HTERT RPE-1 (cell line): ENCODE measurements around the gene MAP3K20.

Experiments used
- in situ Hi-C: fragments of 300-500 bp; cut with MboI; formaldehyde crosslinking; loops from 4 replicates; pipeline ENCODE4 v1.14.3; 2020; ENCODE audit warnings: low sequenced_read_pairs

MAP3K20 gene

DNA sequence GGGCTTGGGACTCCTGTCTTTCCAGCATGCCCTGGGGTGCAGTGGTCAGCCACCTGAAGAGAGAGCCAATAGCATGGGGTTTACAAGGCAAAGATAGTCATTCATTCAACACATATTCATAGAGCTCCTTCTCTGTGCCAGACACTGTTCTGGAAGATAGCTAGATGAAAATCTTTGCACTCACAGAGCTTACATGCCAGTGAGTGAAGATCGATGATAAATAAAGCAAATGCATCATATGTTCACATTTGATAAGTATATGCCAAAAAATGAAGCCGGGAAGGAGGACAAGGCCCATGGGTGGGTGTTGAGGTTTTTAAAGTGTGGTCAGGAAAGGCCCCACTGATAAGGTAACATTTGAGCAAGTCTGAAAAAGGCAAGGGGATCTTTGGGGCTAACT is 148.2 kb downstream of the MAP3K20 start:
- in situ Hi-C loops, result no loop called here

DNA sequence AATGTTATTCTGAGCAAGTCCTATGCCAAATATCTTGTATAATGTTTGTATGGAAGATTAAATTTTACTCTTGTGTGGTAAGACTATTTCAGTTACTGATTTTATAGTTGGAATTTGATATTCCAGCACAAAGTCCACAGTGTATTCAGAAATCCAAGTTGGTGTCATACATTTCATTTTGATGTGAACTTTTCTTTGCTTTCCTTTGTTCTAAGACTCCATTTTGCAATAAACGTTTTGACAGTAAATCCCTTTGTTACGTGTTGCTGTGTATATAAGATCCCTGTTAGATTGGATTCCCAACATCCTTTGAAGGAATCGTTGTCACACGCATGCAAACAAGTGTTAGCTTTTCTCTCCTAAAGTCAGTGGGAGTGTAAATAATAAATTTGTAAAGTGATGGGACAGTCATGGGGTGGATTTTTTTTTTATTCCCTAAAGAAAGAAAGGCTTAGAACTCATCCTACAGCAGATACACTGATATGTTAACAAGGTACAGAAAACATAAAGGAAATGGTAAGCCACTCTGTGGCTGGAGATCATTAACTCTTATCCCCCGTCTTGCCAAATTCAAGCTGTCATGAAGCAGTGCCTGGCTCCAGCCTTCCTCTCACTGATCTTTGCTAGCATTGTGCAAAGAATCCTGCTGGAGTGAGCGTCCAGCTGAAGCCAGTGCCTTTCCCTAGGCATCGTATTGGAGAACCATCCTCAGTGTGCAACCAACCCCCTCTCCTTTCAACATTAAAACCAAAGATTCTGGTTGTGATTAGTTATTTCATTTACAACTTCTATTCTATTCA is 151.5 kb downstream of the MAP3K20 start:
- in situ Hi-C loops, result no loop called here

DNA sequence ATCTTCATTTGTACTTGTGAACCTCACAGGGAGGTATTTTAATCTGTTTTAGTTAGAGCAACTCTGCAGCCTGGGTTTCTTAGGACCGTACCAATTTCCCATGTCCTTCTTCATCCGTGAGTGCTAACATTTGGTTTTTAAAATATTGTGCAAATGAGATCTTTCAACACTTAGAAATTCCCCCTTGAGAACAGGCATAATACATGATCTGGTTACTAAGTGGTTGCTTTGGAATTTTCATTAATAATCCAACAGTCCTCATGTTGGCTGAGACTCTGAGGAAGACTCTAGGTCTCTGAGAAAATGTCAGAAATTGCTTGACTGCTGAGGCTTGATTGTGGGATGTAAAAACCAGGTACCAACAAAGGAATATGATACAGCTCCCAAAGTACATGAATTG is 153.4 kb downstream of the MAP3K20 start:
- in situ Hi-C loops, result no loop called here

DNA sequence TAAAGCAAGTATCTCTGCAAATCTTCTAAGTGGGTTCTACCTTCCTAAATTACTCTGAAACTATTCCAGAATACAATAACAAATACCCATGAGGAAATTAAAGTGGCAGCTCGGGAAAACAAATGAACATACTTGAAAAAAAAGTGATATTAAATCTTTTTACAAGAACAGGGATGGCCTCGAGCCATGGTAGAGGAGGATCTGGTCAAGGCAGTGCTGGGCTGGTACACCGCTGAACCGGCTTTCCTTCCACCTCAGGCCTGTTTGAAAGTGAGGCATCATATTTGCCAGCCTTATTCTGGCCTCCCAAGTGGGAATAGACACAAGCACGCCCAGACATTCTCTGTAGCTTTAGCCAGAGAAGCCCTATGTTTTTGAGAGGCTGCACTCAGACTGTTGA is 154.5 kb downstream of the MAP3K20 start:
- in situ Hi-C loops, result no loop called here

DNA sequence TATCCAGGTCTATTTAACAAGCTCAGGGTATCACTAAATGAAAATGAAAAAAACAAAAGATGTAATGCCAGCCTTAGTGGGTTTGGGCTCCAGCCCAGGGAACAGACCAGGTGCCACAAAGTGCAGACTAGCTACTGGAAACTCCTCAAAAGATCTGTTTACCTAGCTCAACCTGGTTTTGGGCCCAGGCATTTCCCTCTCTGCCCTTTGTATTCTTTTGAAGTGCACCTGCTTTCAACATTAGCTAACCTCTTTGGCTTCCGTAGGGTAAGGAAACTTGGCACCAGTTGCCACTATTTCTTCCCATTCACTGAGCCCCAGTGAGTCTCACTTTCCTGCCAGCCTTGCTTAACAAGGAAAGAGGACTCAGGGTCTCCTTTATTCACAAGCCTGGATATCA is 155.4 kb downstream of the MAP3K20 start:
- in situ Hi-C loops, result no loop called here

DNA sequence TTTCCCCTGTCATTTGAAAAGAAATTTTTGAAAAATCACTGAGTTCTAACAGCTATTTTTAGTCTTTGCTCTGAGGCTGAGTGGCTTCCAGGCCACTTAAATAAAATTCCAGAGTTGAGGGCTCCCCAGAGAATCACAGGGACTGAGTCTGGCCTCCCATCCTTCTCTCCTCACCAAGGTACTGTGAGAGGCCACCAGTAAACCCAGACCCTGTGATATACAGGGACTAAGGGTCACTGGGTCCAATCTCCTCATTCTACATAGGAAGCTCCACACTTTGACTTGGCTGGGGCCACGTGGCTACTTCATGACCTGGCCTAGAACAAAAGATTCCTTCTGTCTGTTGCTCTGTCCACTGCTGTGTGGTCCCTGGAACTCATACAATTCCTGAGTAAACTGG is 155.8 kb downstream of the MAP3K20 start:
- in situ Hi-C loops, result no loop called here

DNA sequence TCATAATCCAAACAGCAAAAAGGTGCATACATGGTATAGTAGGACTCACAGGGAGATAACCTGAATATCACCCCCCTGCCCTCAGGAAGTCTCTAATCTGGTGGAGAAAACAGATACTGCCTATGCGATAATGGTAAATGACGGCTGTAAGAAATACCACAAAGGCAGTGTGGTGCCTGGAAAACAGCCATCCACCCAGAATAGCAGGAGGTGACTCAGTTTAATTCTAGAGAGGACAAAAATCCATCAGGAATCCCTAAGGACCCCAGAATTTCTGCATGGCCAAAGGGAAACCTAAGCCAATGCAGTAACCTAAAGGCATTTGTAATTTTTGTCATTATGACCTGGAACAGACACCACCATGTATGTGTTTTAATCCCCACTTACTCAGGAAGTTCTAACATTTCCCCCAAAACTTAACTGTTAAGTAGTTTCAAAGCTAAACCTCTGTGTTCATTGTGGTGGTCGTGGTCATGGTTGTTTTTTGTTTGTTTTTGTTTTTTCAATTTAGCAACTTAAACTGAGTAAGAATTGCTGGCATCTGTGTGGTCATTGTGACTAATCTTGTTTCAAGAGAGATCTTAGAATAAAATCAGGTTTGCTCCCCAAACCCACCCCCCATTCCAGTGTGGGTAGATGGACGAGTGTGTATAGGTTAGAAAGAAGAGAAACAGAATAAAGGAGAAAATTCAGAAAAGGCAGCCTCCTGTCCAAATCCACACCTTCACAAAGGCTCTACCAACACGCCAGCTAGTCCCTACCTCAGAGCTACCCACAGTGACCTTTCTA is 157.5 kb downstream of the MAP3K20 start:
- in situ Hi-C loops, result no loop called here

DNA sequence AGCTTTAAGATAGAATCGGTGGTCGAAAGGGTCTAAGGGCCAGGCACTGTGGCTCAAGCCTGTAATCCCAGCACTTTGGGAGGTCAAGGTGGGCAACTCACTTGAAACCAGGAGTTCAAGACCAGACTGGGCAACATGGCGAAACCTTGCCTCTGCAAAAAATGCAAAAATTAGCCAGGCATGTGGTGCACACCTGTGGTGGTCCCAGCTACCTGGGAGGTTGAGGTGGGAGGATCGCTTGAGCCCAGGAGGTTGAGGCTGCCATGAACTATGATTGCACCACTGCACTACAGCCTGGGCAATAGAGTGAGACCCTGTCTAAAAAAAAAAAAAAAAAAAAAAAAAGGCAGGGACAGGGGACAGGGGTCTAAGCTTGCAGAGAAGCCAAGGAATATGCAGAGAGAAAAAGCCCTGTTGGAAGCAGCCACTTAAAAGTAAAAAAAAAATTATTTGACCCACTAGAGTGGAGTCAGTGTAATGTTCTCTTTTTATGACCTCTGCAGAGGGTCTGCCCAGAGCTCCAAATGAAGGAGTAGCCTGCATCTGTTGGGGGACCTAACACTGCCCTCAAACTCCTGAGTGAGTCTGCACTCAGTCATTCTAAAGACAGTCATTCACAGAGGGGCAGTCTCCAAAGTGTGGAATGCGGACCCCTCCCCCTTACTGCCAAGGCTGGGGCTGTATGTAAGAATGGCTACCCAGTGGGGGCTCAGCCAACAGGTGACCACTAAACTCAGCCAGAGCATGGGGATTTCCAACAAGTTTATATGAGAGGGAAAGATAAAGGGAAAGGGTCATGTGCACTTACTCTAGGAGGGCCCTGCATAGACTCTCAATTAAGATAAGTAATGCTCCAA is 160.5 kb downstream of the MAP3K20 start:
- in situ Hi-C loops, result no loop called here

DNA sequence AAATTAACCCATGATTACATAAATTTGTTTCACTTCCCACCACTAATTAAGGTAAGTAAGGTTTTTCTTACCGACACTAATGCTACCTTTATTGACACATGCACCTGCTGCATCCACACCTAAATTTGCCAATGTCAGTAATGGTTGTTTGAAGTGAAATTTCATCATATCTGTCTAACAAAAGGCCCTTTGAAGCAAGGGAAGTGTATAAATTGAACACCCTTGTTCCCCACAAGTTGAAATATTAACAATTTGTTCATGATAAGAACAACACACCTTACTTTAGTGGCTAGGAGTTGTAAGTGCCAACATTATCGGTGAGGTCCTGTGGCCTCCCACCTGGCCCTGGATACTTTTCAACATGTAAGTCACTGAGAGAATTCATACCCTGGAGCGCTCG is 162.7 kb downstream of the MAP3K20 start:
- in situ Hi-C loops, result no loop called here

DNA sequence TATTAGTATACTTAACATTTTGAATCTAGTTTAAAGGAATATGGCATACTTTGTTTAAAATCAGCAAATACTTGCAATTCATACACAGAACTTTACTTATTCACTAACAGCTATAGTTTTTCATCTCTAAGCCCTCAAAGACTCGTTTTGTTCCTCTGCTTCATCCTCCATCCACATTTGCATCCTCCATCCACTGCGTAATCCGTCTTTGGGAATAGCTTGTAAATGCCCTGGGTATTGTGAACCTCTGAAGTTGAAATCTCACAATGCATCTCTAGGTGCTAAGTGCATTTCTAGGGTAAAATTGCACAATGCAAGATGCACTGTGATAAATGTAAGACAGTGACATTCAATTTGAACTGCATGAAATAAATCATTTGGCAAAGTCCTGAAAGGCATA is 163.2 kb downstream of the MAP3K20 start:
- in situ Hi-C loops, result no loop called here

DNA sequence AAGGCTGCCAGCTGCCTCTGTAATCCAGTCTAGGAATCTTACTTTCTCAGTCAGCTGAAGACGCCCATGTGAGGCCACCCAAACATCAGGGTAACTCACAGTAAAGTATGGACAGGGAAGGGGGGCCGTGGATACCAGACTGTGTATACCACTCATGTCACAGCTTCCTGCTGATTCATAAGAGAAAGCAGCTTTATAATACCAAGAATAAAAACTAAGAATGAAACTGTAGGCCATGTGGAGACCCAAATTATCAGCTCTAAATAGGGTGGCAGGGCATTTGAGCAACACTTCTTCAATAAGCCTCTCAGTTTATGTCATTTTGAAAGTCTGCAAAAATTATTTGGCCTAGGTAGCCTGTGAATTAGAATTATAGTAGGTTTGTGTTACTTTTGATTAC is 164.0 kb downstream of the MAP3K20 start:
- in situ Hi-C loops, result no loop called here

DNA sequence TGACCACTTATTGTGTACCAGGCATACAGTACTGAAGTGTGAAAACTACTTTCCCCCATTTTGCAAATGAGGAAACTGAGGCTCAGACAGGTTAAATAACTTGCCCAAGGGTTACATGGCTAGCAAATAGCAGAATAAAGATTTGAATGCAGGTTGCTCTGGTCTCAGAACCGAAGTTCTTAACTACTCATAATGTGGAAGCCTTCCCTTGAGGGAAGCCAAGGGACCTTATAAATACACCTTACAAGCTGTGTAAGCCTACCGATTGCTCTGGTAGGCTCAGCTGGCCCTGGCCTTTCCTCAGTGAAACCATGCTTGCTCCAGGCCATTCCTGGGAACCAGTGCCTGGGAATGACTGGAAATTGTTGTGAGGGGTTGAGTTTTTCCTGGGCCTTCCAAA is 164.4 kb downstream of the MAP3K20 start:
- in situ Hi-C loops, result no loop called here

DNA sequence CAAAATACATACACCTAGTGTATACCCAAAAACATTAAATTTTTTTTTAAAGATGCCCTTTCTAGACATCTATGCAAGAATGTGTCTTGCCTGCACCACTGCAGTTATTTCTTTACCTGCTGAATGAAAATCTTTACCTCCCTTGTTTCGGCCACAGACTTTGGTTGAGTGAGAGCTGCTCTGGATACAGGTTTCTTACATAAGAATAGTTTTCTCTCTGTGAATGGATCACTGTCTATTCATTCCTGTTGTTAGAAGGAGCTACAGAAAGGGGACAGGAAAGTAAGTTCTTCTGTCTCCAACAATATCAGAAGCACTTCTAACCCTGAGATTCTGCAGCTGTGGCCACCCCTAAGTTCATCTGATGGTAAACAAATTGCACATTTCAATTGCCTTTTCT is 166.0 kb downstream of the MAP3K20 start:
- in situ Hi-C loops, result no loop called here

DNA sequence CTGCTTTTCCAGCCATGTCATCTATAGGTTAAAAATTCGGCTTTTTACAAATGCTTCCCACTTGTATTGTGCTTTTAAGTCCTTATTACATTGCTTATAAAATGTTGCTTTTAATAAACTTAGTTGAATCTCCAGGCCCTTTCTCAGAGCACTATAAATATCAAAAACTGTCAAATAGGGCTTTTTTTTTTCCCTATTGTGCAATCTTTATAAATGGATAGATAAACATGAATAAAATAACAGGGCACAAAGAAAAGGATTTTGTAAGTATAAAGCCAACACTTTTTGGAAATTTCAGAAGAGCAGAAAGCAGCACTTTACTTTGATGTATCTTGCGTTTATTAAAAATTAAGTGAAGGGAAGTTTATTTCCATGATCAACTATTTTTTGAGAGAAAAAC is 171.5 kb downstream of the MAP3K20 start:
- in situ Hi-C loops, result no loop called here

DNA sequence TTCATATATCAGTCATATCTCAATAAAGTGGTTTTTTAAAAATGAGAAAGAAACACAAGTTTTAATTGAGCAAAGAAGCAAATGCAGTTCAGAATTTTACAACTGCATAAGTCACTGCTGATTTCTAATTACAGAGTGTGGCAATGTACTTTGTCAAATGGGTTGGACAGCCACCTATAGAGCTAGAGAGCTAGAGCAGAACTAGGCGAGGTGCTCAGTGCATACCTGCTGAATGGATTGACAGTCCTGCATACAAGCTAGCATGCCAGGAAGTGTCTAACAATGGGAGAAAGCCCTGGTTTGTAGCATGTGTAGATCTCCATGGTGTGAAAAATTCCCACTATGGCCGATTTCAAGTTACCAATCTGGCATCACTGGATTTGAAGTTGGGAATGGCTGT is 172.7 kb downstream of the MAP3K20 start:
- in situ Hi-C loops, result no loop called here

DNA sequence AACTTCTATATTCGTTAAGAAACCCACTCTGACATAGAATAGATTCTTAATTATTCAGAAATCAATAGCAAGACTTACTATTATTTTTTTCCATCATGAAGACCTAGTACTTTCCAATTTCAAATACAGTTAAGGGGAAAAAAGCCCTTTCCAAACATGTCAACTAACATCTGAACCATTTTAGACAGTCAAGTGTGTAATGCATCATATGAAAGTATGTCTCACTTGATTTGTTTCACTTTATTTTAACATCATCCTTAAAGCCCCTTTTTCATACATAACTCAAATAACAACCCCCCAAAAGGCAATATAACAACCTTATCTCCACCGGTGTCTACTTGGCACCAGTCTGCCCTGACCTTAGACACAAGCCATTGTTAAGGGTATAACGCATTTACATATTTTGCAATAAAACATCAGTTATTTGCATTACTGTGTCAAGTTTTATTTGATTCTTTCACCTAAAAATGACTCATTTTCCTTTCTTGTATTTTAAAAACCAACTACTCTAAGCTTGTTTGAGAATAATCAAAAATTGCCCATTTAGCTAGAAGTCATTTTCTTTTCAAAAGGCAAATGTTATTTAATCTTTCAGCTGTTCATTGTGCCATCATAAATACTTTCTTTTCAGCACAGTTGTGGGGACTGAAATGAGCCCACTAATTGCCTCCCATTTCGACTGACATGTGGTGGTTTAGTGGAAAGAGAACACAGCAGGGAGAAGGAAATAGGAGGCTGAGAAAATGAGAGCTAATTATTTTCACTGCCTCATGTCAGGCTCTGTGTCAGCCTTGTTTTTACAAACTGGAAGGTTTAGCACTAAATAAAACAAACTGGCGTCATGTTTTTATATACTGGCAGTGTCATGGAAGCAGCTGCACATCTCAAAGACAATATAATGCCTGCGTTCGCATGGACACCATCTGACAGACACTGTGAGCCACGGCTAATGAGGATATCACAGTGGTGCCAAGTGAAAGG is 174.3 kb downstream of the MAP3K20 start:
- in situ Hi-C loops, result no loop called here

DNA sequence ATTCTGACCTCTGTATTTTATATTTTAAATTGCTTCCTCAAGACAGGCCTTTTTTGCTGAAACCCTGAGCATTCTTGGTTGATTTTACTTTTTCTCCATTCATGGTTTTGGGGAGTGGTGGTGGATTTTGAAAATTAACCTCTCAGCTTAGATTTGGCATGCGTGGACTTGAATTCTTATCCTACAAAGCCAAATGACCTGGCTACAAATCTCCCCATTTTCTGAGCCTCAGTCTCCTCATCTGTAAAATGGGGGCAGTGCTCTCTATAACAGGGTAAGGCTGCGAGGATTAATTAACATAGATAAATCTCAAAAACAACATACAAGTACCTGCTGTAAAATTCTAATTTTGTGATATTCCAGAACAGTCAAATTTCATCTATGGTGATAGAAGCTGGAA is 175.6 kb downstream of the MAP3K20 start:
- in situ Hi-C loops, result no loop called here

DNA sequence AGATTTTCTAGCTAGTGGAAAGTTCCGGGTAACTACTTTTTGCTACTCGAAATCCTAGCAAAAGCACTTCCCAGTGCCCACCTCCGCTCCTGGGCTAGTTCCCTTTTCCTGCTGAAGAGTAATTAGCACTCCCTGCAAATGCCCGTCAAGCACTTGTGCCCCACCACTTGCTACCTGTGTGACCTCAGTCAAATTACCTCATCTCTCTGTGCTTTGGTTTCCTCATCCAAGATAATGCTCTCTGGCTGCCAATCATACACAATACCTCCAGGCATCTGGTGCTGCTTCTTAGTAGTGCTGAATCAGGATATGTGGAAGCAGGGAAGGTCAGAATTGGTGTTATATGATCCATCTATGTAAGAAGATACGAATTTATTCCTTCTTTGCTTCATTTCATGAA is 176.9 kb downstream of the MAP3K20 start:
- in situ Hi-C loops, result no loop called here

DNA sequence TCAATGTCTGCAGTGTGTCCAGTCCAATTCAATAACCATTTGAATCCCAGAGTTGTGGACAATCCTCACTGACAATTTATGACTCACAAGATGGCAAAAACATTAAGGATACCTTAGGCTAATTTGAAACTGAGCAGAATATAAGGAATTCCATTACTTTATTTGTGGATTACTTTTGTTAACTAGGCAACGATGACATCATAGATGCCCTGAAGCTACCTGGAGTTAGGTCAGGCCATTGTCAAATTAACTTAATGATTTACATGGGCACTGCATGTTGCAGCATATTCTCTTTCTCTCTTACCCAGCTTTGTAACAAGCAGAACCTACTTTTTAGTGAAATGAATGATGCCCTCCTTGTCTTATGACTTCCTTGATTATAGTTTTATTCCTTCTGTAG is 179.0 kb downstream of the MAP3K20 start:
- in situ Hi-C loops, result no loop called here

DNA sequence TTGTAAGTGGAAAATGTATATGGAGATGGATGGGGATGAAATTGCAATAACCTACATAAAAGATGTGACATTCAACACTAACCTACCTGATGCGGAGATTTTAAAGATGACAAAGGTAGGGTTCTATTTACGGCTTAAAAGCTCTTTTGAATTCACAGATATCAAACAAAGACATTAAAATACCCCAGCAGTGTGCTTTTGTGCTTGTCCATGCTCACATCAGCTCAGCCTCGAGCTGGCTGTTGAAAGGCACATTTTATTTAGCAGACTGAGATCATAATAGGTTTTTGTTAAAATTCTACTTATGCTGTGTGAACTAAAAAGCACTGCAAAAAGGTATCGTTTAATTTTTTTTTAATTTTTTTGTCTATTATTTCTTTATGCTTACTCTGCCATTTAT is 183.1 kb downstream of the MAP3K20 start:
- in situ Hi-C loops, result no loop called here
